Mesothelial cell of epicardium (in vitro differentiated cells): ENCODE results near the gene CUX1. TPM values are rescaled to one million over a fixed set of nuclear protein-coding genes. Genes with fewer than 3 reads are reported as not detected.
"Not testable (repeated sequence)": the region's sequence is repeated elsewhere in the genome, so short reads cannot be mapped to it uniquely, and the experiment has no call there.

ENCODE experiments used
- DNase-seq, 2 experiments: peaks; one replicate each; pipeline ENCODE4 v3.0.0; 2021; ENCODE audit warnings: low spot score in 2 of 2; ENCODE audit not compliant: unreplicated experiment in 2 of 2
- H3K27ac Mint-ChIP-seq: 2 replicates; pipeline ENCODE4 v1.8.0; 2021; ENCODE audit warnings: mixed read lengths
- H3K27me3 Mint-ChIP-seq: 2 replicates; pipeline ENCODE4 v1.8.0; 2021; ENCODE audit warnings: low read depth, mixed read lengths
- H3K36me3 Mint-ChIP-seq: 2 replicates; pipeline ENCODE4 v1.8.0; 2021; ENCODE audit warnings: mixed read lengths
- H3K4me1 Mint-ChIP-seq: 2 replicates; pipeline ENCODE4 v1.8.0; 2021; ENCODE audit warnings: mixed read lengths
- H3K4me3 Mint-ChIP-seq: 2 replicates; pipeline ENCODE4 v1.8.0; 2021; ENCODE audit warnings: mild to moderate bottlenecking, moderate library complexity, mixed read lengths
- H3K9me3 Mint-ChIP-seq: 2 replicates; pipeline ENCODE4 v1.8.0; 2021; ENCODE audit warnings: mixed read lengths
- CTCF ChIP-seq: fragments of 200-600 bp; sonication (generic); IDR thresholded peaks from one replicate; pipeline ENCODE4 v1.5.0; 2021; ENCODE audit warnings: antibody characterized with exemption; ENCODE audit not compliant: unreplicated experiment
- total RNA-seq: library from RNA; stranded (reverse); gene quantifications from 3 replicates; pipeline ENCODE4 v1.2.1, GENCODE V29; 2021

CUX1 gene
- total RNA-seq, 1 donor from 2014 or later = 158 TPM

- H3K36me3 Mint-ChIP-seq = peaks cover 18% of the 10 kb centered on the region
- no peak overlapping the region for H3K4me3 Mint-ChIP-seq
- H3K27me3 Mint-ChIP-seq = no peaks in the 10 kb centered on the region
- peaks cover 29% of the 10 kb centered on the region for H3K4me1 Mint-ChIP-seq
- DNase-seq = no peak
- TF ChIP-seq CTCF = no peak
- H3K9me3 Mint-ChIP-seq = peaks cover 5% of the 10 kb centered on the region
- no peak overlapping the region for H3K27ac Mint-ChIP-seq
These were observed 108.8 kb downstream of the CUX1 start for GRCh38 chr7:101926265-101926664.

- H3K27ac Mint-ChIP-seq = peak overlapping the region; percentile 34
- no peak for DNase-seq
- TF ChIP-seq CTCF = no peak
- H3K4me1 Mint-ChIP-seq = peaks cover 35% of the 10 kb centered on the region
- no peak overlapping the region for H3K4me3 Mint-ChIP-seq
- H3K36me3 Mint-ChIP-seq = peaks cover 16% of the 10 kb centered on the region
- no peaks in the 10 kb centered on the region for H3K27me3 Mint-ChIP-seq
- H3K9me3 Mint-ChIP-seq = peaks cover 5% of the 10 kb centered on the region
These were observed 110.0 kb downstream of the CUX1 start for GRCh38 chr7:101927389-101927788.

- no peak for TF ChIP-seq CTCF
- H3K4me3 Mint-ChIP-seq = no peak overlapping the region
- H3K9me3 Mint-ChIP-seq = peaks cover 5% of the 10 kb centered on the region
- peaks cover 16% of the 10 kb centered on the region for H3K36me3 Mint-ChIP-seq
- no peak for DNase-seq
- peaks cover 35% of the 10 kb centered on the region for H3K4me1 Mint-ChIP-seq
- H3K27me3 Mint-ChIP-seq = no peaks in the 10 kb centered on the region
- peak overlapping the region; percentile 34 for H3K27ac Mint-ChIP-seq
These were observed 110.4 kb downstream of the CUX1 start for GRCh38 chr7:101927802-101928201.

- Mint-ChIP-seq H3K27ac (no peak overlapping the region), H3K9me3 (peaks cover 5% of the 10 kb centered on the region), H3K27me3 (peaks cover 4% of the 10 kb centered on the region), H3K36me3 (peaks cover 16% of the 10 kb centered on the region), H3K4me3 (no peak overlapping the region), H3K4me1 (peaks cover 38% of the 10 kb centered on the region)
- no peak for DNase-seq
- no peak for TF ChIP-seq CTCF
These were observed 111.8 kb downstream of the CUX1 start for GRCh38 chr7:101929256-101929655.

GRCh38 chr7:101929911-101930310 lies 112.5 kb downstream of the CUX1 start:
- not testable (repeated sequence) for DNase-seq, H3K9me3 Mint-ChIP-seq, H3K27me3 Mint-ChIP-seq, H3K4me3 Mint-ChIP-seq, H3K27ac Mint-ChIP-seq
- Mint-ChIP-seq H3K36me3 (peaks cover 16% of the 10 kb centered on the region), H3K4me1 (peaks cover 44% of the 10 kb centered on the region)

- no peak for TF ChIP-seq CTCF
- H3K36me3 Mint-ChIP-seq = peaks cover 14% of the 10 kb centered on the region
- no peak for DNase-seq
- H3K27ac Mint-ChIP-seq = peak overlapping the region; percentile 27
- no peak overlapping the region for H3K4me3 Mint-ChIP-seq
- H3K4me1 Mint-ChIP-seq = peaks cover 56% of the 10 kb centered on the region
- H3K9me3 Mint-ChIP-seq = peaks cover 5% of the 10 kb centered on the region
- peaks cover 19% of the 10 kb centered on the region for H3K27me3 Mint-ChIP-seq
These were observed 114.7 kb downstream of the CUX1 start for GRCh38 chr7:101932083-101932482.
